Cardiac fibroblast (primary cell): ENCODE results near the gene TXNDC9.

ENCODE experiments used
- DNase-seq, 2 donors: peaks; one replicate each; pipeline versions ENCODE4 v3.0.0 to v3.0.0-alpha.2; 2010; ENCODE audit warnings: low read depth in 2 of 2
- H3K4me3 ChIP-seq, 2 donors: replicated peaks in 1 of 2; 1 replicate in 1 of 2; 2 replicates in 1 of 2; pipeline ENCODE4 v1.5.1; 2011; ENCODE audit warnings: low read depth in 2 of 2, low read length in 2 of 2, mild to moderate bottlenecking in 2 of 2, moderate library complexity in 1 of 2
- TF ChIP-seq, protein P1 (sequence below): IDR thresholded peaks from one replicate; pipeline ENCODE4 v1.5.1; 2011; ENCODE audit warnings: low read depth, mild to moderate bottlenecking, low read length, inconsistent platforms

Gene TXNDC9, protein sequence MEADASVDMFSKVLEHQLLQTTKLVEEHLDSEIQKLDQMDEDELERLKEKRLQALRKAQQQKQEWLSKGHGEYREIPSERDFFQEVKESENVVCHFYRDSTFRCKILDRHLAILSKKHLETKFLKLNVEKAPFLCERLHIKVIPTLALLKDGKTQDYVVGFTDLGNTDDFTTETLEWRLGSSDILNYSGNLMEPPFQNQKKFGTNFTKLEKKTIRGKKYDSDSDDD

DNA sequence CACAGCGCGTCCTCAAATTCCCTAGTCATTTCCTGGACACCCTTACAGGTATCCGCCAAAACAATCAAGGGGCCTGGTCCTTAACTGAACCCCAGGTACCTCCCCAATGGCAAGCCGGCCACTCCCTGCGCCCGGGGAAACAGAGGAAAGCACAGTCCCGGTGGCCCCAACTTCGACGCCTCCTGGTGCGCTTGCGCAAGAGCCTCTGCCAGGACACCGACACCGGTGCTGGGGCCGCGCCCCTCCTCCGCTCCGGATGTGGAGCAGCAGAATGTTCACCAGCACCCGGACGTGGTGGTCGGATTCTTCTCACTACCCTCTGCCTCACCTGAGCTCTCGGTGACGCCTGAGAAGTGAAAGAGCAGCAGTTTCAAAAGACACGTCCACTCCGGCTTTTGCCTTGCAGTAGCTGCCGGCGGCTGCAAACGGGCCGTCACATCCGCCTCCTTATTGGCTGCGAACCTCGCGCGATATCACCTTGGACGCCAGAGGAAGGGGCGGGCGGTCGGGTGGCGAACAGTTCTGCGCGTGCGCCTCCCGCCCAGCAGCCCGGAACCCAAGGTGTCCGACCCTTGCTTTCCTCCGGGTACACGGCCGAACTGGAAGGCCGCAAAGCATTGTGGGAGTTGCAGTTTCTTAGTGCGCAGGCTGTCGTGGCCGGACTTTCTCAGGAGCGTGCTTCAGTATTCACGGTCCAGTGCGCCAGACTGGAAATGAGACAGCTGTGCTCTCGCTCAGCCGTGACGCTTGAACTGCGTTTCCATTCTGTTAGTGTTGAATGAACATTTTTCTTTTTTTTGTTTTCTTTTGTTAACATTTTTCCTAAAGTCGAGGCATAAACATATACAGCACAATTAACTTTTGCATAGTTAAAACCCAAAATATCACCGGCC, at the start of gene TXNDC9:
TSS of gene TXNDC9 (minus strand) at position 423 of the 893 bp plus-strand sequence. CDS start 3,123 bp downstream, outside the sequence.
- peak within 1 kb of the TSS; percentile 82 to 95 for H3K4me3 ChIP-seq
- peak; percentile 100 for DNase-seq
- TF ChIP-seq, protein P1, sequence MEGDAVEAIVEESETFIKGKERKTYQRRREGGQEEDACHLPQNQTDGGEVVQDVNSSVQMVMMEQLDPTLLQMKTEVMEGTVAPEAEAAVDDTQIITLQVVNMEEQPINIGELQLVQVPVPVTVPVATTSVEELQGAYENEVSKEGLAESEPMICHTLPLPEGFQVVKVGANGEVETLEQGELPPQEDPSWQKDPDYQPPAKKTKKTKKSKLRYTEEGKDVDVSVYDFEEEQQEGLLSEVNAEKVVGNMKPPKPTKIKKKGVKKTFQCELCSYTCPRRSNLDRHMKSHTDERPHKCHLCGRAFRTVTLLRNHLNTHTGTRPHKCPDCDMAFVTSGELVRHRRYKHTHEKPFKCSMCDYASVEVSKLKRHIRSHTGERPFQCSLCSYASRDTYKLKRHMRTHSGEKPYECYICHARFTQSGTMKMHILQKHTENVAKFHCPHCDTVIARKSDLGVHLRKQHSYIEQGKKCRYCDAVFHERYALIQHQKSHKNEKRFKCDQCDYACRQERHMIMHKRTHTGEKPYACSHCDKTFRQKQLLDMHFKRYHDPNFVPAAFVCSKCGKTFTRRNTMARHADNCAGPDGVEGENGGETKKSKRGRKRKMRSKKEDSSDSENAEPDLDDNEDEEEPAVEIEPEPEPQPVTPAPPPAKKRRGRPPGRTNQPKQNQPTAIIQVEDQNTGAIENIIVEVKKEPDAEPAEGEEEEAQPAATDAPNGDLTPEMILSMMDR: no peak

DNA sequence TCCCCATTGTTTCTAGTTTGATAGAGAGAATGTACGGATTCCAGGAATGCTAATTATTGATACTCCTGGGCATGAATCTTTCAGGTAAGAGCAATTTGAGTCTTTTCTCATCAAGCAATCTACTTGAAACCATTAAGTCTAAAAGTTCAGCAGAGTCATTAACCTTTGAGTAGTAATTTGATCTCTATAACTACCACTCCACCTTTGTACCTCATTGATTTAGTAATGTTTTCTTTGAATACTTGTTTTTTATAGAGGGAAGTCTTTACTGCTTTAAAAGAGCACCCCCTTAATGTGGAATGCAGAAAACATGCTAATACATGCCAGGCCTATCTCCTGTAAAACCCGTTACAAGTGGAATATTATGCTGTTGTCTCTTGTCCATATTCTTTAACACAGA, 46.0 kb upstream of the TXNDC9 start:
- TF ChIP-seq, protein P1: no peak
- no peak for DNase-seq
- no peak overlapping the region for H3K4me3 ChIP-seq

DNA sequence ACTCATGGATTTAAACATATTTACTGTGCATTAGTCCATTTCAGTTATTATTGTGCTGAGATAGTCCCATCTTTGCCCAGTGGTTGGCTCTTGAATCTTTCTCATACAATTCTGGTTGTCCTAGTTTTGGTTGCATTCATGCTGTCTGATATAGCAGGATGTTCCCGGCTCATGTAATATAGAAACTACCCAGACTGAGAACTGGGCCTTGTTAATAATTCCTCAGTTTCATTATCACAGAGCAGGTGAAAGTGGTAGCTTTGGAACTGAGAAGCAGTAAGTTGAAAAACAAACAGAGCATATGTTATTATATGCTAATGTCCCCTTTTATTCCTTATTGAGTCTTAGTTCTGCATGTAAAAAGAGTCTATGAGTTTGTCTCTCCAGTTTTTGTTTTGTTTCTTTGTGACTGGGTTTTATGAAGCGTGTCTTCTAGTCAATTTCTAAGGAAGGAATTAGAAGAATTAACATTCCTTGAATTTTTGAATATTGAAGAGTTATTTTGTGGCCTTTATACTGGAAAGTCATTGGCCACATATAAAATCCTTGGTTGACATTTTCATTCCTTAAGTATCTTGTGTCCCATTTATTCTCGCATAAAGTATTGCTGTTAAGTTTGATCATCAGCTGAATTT, 44.4 kb upstream of the TXNDC9 start:
- H3K4me3 ChIP-seq: no peak overlapping the region
- no peak for DNase-seq
- TF ChIP-seq, protein P1: no peak

DNA sequence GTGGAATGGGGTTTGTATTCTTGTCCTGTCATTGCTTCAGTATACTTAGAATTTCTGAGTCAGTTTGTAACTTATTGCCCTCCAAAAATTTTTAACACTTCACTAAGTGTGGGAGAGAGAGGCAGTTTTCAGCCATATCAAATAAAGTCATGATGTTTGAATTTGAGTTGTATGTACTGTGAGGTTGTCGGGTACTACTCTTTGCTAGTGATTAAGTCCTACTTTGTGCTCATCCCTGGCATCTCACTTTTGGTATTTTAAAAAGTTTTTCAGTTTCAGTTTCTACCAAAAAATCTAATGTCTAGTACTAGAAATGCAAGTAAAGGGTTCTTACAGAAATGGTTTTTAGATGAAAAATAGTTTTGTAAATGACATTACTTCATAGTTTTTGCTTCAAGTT, 41.7 kb upstream of the TXNDC9 start:
- DNase-seq: no peak
- TF ChIP-seq, protein P1: no peak
- H3K4me3 ChIP-seq: no peak overlapping the region

DNA sequence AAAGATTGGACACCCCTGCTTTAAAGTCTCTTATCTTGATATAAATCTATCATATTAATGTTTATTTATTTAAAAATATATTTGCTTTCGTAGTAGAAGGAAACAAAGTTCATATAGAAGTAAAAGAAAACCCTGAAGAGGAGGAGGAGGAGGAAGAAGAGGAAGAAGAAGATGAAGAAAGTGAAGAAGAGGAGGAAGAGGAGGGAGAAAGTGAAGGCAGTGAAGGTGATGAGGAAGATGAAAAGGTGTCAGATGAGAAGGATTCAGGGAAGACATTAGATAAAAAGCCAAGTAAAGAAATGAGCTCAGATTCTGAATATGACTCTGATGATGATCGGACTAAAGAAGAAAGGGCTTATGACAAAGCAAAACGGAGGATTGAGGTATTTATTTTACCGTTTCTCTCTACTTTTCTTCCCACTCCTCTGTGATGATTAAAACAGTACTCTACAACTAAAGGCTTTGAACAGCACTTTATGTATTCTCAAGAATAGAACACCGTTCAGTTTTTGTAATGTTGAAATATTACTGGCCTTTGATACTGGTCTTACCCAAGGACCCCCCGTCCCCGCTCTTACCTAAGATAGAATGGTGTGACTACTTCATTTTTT, 40.2 kb upstream of the TXNDC9 start:
- no peak overlapping the region for H3K4me3 ChIP-seq
- no peak for DNase-seq
- TF ChIP-seq, protein P1: no peak

DNA sequence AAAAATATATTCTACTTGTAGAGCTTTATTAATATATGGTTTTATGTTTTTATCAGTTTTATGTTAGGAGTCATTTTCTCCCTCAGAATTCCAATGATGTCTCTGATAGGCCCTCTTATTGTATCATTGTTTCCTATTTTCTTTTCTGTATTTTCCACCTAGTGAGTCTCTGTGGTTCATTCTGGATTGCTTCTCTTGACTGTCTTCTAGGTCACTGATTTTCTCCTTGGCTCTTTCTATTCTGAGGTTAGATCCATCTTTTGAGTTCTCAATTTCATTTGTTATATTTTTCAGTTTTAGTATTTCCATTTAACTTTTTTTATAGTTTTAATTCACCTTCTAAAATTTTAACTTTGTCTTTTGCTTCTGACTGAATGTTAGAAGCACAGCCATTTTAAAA, 38.6 kb upstream of the TXNDC9 start:
- TF ChIP-seq, protein P1: no peak
- DNase-seq: no peak
- H3K4me3 ChIP-seq: no peak overlapping the region
